ENCODE results near the gene ANGPTL7. TPM values are rescaled to one million over a fixed set of nuclear protein-coding genes. Genes with fewer than 3 reads are reported as not detected.

ANGPTL7 gene
- total RNA-seq, 1 experiment from 2014 or later: not detected

DNA sequence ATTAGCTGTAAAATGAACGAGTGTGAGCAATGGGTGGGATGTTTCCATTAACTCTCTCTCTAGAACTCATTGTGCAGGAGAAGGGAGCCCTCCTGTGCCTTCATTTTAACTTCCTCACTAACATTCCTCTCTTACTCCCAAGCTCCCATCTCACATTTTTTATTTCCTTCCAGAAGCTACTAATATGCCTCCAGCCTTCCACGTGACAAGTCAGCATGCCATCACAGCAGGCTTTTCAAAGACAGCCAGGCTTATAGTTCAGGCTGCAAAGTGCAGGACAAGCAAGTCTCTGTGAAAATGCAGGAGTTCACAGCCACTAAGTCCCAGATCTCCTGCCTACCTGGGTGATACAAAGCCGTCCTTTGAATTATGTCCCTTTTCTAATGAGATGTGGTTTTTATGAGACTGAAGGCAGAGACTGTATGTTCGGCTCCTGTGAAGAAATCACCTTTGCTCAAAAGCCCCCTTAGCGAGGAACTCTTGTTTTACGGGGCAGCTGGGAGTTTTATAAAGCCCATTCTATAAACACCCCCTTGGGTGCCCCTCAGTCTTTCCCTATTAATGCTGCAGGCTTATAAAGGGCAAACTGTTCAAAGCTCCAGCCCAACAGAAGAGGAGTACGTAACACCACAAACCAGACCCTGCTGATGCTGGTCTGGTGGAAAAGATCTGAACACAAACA is 14.8 kb upstream of the ANGPTL7 start (continued):
- no peak for TF ChIP-seq SOX15 (CRISPR knock-in tag; IDR thresholded peaks at IDR 0.05)
- TF ChIP-seq, protein P1, sequence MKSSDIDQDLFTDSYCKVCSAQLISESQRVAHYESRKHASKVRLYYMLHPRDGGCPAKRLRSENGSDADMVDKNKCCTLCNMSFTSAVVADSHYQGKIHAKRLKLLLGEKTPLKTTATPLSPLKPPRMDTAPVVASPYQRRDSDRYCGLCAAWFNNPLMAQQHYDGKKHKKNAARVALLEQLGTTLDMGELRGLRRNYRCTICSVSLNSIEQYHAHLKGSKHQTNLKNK (CRISPR knock-in tag; IDR thresholded peaks at IDR 0.05): no peak
- no peak for TF ChIP-seq KAT7 (CRISPR knock-in tag; IDR thresholded peaks at IDR 0.05; ENCODE audit: borderline replicate concordance)

DNA sequence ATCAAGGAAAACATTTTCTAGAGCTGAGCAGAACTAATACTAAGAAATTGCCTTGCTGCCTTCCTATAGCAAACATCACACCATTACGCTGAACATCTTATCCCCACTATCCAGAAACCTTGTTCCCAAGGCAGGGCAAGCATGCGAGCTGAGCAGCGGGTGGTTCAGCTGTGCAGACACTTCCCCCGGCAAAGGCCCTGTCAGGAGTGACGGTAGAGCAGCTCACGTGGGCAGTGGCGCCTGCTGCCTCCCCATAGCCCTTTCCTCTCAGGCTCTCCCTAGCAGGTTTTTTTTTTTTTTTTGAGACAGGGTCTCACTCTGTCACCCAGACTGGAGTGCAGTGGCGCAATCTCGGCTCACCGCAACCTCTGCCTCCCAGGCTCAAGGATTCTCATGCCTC is 13.7 kb upstream of the ANGPTL7 start:
- ATAC-seq (no peak), DNase-seq (ENCODE audit: low spot score) (no peak)
- POLR2A ChIA-PET: interaction anchor here (0.6 kb wide), 1 partner anchor 17 kb away, joined by 3 read pairs; no protein-coding TSS in a partner anchor
- H3K4me1 Mint-ChIP-seq: peaks cover 13% of the 10 kb centered on the region
- H3K4me3 Mint-ChIP-seq: no peak overlapping the region
- H3K27me3 Mint-ChIP-seq (ENCODE audit: low read depth): no peaks in the 10 kb centered on the region
- no peak overlapping the region for H3K27ac Mint-ChIP-seq
- TF ChIP-seq RELA (CRISPR knock-in tag; IDR thresholded peaks at IDR 0.05; ENCODE audit: borderline replicate concordance): no peak
- no peaks in the 10 kb centered on the region; the same call in 1 of the 2 replicates for H3K36me3 Mint-ChIP-seq
- H3K9me3 Mint-ChIP-seq: no peaks in the 10 kb centered on the region
- CTCF ChIA-PET: interaction anchor here (0.6 to 1.4 kb wide), 2 partner anchors 138 to 647 kb away, joined by 3 to 4 read pairs; no protein-coding TSS in a partner anchor

DNA sequence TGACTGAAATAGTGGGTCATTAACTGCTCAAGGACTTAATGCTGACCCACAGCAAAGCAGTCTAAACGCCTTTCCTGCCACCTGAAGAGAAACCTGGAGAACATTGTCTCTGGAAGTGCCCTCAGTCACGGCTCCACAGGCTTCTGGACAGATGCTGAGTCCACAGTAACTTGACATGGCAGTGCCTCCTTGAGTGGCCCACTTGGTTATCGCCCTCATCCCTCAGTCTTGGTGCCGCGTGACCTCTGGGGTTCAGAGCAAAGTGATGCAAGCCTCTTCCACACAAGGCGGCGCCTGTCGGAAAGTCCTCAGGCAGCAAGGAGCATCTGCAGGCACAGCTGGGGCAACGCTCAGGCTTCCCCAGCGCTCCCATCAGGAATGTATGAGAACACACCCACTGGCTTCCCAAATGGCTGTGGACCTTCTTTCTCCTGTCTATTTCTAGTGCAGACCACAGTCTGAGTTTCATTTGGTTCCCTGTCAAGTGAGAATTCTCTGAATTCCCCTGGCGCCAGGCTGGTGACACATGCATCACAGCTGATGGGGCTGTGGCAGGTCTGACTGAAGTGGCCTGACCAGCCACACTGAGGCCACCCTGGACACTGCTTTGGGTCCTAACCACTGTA is 13.0 kb upstream of the ANGPTL7 start:
- TF ChIP-seq GABPB1 (CRISPR knock-in tag; IDR thresholded peaks at IDR 0.05) (no peak), CREM (CRISPR knock-in tag; IDR thresholded peaks at IDR 0.05) (no peak), ZNF396 (CRISPR knock-in tag; IDR thresholded peaks at IDR 0.05; ENCODE audit: borderline replicate concordance) (no peak), HMGA2 (CRISPR knock-in tag; IDR thresholded peaks at IDR 0.05) (no peak), MXD4 (CRISPR knock-in tag; IDR thresholded peaks at IDR 0.05; ENCODE audit: borderline replicate concordance) (no peak), ZNF317 (CRISPR knock-in tag; IDR thresholded peaks at IDR 0.05; ENCODE audit: borderline replicate concordance, low read depth) (no peak)
- TF ChIP-seq, protein P2, sequence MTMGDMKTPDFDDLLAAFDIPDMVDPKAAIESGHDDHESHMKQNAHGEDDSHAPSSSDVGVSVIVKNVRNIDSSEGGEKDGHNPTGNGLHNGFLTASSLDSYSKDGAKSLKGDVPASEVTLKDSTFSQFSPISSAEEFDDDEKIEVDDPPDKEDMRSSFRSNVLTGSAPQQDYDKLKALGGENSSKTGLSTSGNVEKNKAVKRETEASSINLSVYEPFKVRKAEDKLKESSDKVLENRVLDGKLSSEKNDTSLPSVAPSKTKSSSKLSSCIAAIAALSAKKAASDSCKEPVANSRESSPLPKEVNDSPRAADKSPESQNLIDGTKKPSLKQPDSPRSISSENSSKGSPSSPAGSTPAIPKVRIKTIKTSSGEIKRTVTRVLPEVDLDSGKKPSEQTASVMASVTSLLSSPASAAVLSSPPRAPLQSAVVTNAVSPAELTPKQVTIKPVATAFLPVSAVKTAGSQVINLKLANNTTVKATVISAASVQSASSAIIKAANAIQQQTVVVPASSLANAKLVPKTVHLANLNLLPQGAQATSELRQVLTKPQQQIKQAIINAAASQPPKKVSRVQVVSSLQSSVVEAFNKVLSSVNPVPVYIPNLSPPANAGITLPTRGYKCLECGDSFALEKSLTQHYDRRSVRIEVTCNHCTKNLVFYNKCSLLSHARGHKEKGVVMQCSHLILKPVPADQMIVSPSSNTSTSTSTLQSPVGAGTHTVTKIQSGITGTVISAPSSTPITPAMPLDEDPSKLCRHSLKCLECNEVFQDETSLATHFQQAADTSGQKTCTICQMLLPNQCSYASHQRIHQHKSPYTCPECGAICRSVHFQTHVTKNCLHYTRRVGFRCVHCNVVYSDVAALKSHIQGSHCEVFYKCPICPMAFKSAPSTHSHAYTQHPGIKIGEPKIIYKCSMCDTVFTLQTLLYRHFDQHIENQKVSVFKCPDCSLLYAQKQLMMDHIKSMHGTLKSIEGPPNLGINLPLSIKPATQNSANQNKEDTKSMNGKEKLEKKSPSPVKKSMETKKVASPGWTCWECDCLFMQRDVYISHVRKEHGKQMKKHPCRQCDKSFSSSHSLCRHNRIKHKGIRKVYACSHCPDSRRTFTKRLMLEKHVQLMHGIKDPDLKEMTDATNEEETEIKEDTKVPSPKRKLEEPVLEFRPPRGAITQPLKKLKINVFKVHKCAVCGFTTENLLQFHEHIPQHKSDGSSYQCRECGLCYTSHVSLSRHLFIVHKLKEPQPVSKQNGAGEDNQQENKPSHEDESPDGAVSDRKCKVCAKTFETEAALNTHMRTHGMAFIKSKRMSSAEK (CRISPR knock-in tag; IDR thresholded peaks at IDR 0.05; ENCODE audit: borderline replicate concordance): no peak

DNA sequence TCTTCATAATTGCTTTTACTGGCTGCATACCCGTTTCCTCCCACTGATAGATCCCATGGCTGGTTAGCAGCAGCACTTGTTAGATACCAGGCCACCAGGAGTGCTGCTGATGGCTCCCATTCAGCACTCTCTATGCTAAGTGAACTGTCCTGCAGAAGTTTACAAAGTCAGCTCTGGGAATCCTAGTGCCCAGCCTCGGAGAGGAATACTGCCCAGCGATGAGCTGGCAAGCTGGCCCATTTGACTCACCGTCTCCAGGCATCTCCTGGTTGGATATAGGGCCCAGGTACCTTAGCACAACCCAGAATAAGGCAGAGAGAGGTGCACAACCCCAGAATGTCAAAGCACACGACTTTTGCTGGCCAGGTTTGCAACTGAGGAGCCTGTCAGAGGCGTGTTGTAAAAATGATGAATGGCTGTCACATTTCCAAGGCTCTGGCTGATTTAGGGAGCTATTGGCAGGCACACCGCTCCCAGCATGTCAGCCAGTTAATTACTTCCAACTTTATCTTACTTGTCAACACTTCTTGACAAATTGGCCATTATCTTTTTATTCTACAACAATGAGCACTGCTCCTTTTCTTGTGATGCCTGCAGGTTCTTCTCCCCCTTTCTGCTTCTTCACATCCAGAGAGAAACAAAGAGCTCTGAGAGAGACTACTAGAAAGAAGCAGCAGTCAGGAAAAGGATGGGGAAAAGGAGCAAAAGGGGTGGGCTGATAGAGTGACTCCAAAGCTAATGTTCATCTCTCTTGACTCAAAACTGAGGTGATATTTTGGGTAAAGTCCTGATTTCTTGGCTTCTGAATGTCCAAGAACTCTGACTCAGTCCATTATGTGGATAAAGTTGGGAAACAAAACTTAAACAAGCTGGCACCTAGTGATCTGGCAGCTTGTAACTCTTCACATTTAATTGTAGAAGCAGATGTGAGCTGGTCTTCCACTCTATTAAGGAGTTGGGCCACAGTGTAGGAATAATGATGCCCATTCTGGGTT is 10.8 kb upstream of the ANGPTL7 start:
- ATAC-seq: peak; percentile 87
- CTCF ChIA-PET: interaction anchor here (0.6 to 1.0 kb wide), 3 partner anchors 11 to 433 kb away, joined by 3 read pairs; partner anchors contain the start of gene ANGPTL7
- TF ChIP-seq, protein P3, sequence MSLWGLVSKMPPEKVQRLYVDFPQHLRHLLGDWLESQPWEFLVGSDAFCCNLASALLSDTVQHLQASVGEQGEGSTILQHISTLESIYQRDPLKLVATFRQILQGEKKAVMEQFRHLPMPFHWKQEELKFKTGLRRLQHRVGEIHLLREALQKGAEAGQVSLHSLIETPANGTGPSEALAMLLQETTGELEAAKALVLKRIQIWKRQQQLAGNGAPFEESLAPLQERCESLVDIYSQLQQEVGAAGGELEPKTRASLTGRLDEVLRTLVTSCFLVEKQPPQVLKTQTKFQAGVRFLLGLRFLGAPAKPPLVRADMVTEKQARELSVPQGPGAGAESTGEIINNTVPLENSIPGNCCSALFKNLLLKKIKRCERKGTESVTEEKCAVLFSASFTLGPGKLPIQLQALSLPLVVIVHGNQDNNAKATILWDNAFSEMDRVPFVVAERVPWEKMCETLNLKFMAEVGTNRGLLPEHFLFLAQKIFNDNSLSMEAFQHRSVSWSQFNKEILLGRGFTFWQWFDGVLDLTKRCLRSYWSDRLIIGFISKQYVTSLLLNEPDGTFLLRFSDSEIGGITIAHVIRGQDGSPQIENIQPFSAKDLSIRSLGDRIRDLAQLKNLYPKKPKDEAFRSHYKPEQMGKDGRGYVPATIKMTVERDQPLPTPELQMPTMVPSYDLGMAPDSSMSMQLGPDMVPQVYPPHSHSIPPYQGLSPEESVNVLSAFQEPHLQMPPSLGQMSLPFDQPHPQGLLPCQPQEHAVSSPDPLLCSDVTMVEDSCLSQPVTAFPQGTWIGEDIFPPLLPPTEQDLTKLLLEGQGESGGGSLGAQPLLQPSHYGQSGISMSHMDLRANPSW (CRISPR knock-in tag; conservative IDR thresholded peaks at IDR 0.05; ENCODE audit: low read depth): no peak
- TF ChIP-seq, protein P4, sequence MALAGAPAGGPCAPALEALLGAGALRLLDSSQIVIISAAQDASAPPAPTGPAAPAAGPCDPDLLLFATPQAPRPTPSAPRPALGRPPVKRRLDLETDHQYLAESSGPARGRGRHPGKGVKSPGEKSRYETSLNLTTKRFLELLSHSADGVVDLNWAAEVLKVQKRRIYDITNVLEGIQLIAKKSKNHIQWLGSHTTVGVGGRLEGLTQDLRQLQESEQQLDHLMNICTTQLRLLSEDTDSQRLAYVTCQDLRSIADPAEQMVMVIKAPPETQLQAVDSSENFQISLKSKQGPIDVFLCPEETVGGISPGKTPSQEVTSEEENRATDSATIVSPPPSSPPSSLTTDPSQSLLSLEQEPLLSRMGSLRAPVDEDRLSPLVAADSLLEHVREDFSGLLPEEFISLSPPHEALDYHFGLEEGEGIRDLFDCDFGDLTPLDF (CRISPR knock-in tag; IDR thresholded peaks at IDR 0.05): no peak
- TF ChIP-seq ETV6 (CRISPR knock-in tag; IDR thresholded peaks at IDR 0.05) (no peak), ZNF396 (CRISPR knock-in tag; IDR thresholded peaks at IDR 0.05; ENCODE audit: borderline replicate concordance) (no peak), GTF2I (CRISPR knock-in tag; conservative IDR thresholded peaks at IDR 0.05) (no peak), SP1 (CRISPR knock-in tag; conservative IDR thresholded peaks at IDR 0.05) (no peak)
- TF ChIP-seq, protein P5, sequence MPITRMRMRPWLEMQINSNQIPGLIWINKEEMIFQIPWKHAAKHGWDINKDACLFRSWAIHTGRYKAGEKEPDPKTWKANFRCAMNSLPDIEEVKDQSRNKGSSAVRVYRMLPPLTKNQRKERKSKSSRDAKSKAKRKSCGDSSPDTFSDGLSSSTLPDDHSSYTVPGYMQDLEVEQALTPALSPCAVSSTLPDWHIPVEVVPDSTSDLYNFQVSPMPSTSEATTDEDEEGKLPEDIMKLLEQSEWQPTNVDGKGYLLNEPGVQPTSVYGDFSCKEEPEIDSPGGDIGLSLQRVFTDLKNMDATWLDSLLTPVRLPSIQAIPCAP (CRISPR knock-in tag; IDR thresholded peaks at IDR 0.05): no peak

More for the DNA sequence above, 13.0 kb upstream of the ANGPTL7 start:
- H3K4me1 Mint-ChIP-seq: peaks cover 13% of the 10 kb centered on the region
- peak; percentile 13 for DNase-seq (ENCODE audit: low spot score)
- POLR2A ChIA-PET: no interaction called here
- no peaks in the 10 kb centered on the region for H3K9me3 Mint-ChIP-seq
- no peaks in the 10 kb centered on the region for H3K27me3 Mint-ChIP-seq (ENCODE audit: low read depth)
- H3K27ac Mint-ChIP-seq: peak overlapping the region; percentile 66
- no peak overlapping the region for H3K4me3 Mint-ChIP-seq
- no peaks in the 10 kb centered on the region; the same call in 1 of the 2 replicates for H3K36me3 Mint-ChIP-seq
- ATAC-seq: no peak
- CTCF ChIA-PET: interaction anchor here (1.4 kb wide), 1 partner anchor 139 kb away, joined by 4 read pairs; no protein-coding TSS in a partner anchor

More for the DNA sequence above, 10.8 kb upstream of the ANGPTL7 start:
- H3K9me3 Mint-ChIP-seq: no peaks in the 10 kb centered on the region
- no peaks in the 10 kb centered on the region; the same call in 1 of the 2 replicates for H3K36me3 Mint-ChIP-seq
- no peak overlapping the region for H3K4me3 Mint-ChIP-seq
- H3K27ac Mint-ChIP-seq: no peak overlapping the region
- POLR2A ChIA-PET: no interaction called here
- H3K27me3 Mint-ChIP-seq (ENCODE audit: low read depth): no peaks in the 10 kb centered on the region
- DNase-seq (ENCODE audit: low spot score): no peak
- peaks cover 13% of the 10 kb centered on the region for H3K4me1 Mint-ChIP-seq

Measured in WTC11 (cell line).